ENCODE measurements around the gene SCD. TPM values are rescaled to one million over a fixed set of nuclear protein-coding genes. Genes with fewer than 3 reads are reported as not detected.

SCD gene
- total RNA-seq, 1 donor from 2014 or later: 298 TPM

DNA sequence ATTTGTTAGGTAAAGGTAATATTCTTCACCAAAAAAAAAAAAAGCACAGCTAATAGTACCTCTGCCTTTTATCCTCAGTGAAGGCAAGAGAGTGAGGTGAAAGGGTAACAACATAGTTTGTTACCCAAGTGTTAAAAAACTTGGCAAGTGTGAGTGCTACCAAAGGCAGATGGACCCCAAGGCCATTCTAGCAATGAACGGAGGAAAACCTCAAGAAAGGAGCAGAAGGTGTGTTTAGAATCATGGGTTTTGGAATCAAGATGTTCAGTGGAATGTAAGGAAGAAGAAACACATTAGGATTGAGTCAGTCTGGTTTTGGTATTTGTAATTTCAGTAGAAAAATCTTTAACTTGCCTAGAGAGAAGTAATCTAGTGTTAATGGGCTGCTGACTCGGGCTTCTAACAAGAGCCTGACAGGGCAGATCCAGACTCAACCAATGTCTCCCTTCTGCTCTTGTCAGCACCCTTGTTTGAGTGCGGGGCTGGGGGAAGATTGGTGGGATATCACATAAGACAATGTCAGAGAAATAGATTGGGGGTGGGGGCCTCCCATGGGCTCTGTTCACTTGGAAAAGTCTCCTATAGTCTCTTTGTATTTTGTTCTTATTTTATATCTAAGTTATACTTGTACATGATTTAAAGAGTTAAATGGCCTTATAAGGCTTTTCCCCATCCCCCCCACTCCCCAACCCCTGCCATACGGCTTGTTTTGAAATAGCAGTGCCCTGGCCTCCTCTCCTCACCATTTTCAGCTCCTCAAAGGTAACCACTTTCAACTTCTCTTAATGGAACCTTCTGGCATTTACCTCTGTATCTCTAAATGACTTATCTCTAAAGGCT lies 44.4 kb downstream of the SCD start:
- TF ChIP-seq, protein P1, sequence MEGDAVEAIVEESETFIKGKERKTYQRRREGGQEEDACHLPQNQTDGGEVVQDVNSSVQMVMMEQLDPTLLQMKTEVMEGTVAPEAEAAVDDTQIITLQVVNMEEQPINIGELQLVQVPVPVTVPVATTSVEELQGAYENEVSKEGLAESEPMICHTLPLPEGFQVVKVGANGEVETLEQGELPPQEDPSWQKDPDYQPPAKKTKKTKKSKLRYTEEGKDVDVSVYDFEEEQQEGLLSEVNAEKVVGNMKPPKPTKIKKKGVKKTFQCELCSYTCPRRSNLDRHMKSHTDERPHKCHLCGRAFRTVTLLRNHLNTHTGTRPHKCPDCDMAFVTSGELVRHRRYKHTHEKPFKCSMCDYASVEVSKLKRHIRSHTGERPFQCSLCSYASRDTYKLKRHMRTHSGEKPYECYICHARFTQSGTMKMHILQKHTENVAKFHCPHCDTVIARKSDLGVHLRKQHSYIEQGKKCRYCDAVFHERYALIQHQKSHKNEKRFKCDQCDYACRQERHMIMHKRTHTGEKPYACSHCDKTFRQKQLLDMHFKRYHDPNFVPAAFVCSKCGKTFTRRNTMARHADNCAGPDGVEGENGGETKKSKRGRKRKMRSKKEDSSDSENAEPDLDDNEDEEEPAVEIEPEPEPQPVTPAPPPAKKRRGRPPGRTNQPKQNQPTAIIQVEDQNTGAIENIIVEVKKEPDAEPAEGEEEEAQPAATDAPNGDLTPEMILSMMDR (IDR thresholded peaks at IDR 0.05; ENCODE audit: insufficient read depth, low read length, severe bottlenecking): no peak
- FAIRE-seq (no peak), DNase-seq (ENCODE audit: low read depth) (no peak)
- no peak overlapping the region for H3K4me3 ChIP-seq (ENCODE audit: low read depth, low read length)
- no peaks in the 10 kb centered on the region for H3K27me3 ChIP-seq (ENCODE audit: control insufficient read depth, insufficient read depth, low read length)
- no peaks in the 10 kb centered on the region for H3K36me3 ChIP-seq (ENCODE audit: control insufficient read depth, insufficient read depth, low read length)

DNA sequence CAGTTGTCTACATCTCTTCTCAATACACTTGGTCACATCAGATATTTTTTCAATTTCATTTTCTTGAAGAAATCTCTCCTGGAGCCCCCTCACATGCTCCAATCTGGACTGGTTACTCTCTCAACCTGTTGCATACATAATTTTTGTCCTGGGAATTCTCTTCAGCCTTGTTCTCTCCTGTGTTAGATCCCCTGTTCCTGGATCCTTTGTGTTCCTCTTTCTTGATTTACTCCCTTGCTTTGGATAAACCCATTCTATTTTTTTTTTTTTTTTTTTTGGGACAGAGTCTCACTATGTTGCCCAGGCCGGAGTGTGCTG lies 45.6 kb downstream of the SCD start:
- no peak for FAIRE-seq
- DNase-seq (ENCODE audit: low read depth): no peak

DNA sequence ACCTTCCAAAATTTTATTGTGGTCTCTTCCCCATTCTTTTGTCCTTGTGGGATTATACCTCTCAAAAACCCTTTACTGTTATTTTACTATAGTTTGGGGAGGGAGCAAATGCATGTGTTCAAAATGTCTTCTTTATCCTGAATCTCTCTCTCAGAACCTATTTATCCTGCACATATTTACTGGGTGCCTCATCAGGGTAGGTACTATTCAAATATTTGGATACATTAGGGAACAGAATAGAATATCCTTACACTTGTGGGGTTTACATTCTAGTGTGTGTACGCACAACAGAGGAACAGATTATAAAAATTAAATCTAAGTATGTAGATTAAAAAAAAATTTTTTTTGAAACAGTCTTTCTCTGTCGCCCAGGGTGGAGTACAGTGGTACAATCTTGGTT lies 48.6 kb downstream of the SCD start:
- Histone ChIP-seq H3K27me3 (ENCODE audit: control insufficient read depth, insufficient read depth, low read length) (no peaks in the 10 kb centered on the region), H3K36me3 (ENCODE audit: control insufficient read depth, insufficient read depth, low read length) (no peaks in the 10 kb centered on the region), H3K4me3 (ENCODE audit: low read depth, low read length) (no peak overlapping the region)
- DNase-seq (ENCODE audit: low read depth): no peak
- FAIRE-seq: no peak
- TF ChIP-seq, protein P1 (IDR thresholded peaks at IDR 0.05; ENCODE audit: insufficient read depth, low read length, severe bottlenecking): no peak

More for the DNA sequence above, 45.6 kb downstream of the SCD start:
- H3K27me3 ChIP-seq (ENCODE audit: control insufficient read depth, insufficient read depth, low read length): no peaks in the 10 kb centered on the region
- H3K36me3 ChIP-seq (ENCODE audit: control insufficient read depth, insufficient read depth, low read length): no peaks in the 10 kb centered on the region
- H3K4me3 ChIP-seq (ENCODE audit: low read depth, low read length): no peak overlapping the region
- TF ChIP-seq, protein P1 (IDR thresholded peaks at IDR 0.05; ENCODE audit: insufficient read depth, low read length, severe bottlenecking): no peak

DNA sequence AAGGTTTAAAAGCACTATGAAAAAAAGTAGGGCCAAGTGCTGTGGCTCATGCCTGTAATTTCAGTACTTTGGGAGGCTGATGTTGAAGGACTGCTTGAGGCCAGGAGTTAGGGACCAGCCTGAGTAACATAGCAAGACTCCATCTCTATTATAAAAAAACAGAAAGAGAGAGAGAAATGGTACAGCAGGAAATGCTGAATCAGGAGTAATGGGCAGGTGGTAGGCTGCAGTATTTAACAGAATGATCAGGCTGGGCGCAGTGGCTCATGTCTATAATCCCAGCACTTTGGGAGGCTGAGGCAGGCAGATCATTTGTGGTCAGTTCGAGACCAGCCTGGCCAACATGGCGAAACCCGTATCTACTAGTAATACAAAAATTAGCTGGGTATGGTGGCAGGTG lies 49.6 kb downstream of the SCD start:
- H3K27me3 ChIP-seq (ENCODE audit: control insufficient read depth, insufficient read depth, low read length): no peaks in the 10 kb centered on the region
- FAIRE-seq: no peak
- TF ChIP-seq, protein P1 (IDR thresholded peaks at IDR 0.05; ENCODE audit: insufficient read depth, low read length, severe bottlenecking): no peak
- no peak overlapping the region for H3K4me3 ChIP-seq (ENCODE audit: low read depth, low read length)
- H3K36me3 ChIP-seq (ENCODE audit: control insufficient read depth, insufficient read depth, low read length): no peaks in the 10 kb centered on the region
- DNase-seq (ENCODE audit: low read depth): no peak

DNA sequence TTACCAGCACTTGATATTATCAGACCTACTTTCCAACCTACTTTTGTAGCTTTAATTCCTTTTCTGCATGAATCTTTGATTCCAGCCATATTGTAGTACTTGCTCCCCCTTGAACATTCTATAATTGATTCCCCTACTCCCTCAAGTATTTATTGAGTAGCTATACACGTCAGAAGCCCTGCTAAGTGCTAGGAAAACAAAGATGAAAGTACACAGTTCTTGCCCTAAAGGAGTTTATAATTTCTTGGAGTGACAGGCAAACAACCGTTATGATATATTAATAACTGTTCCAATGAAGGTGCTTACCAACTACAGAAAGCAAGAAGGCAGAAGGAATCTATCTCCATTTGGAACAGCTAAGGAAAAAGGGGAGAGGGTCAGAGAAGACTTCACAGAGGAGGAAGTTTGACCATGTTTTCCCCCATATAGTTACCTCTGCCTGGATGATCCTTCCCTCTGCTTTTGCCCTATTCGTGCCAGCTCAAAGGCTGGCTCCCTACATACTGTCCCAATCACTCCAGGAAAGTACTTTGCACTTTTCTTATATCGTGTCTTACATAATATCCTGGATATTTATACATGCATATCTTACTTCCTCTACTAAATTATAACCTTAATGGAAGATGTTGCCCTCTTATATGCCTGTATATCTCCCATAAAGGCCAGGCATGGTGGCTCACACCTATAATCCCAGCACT lies 54.7 kb downstream of the SCD start:
- H3K27me3 ChIP-seq (ENCODE audit: control insufficient read depth, insufficient read depth, low read length): no peaks in the 10 kb centered on the region
- FAIRE-seq (no peak), DNase-seq (ENCODE audit: low read depth) (no peak)
- no peak overlapping the region for H3K4me3 ChIP-seq (ENCODE audit: low read depth, low read length)
- TF ChIP-seq, protein P1 (IDR thresholded peaks at IDR 0.05; ENCODE audit: insufficient read depth, low read length, severe bottlenecking): no peak
- no peaks in the 10 kb centered on the region for H3K36me3 ChIP-seq (ENCODE audit: control insufficient read depth, insufficient read depth, low read length)
